Gastroesophageal sphincter (tissue), 4 donors: ENCODE results near the gene DHRS7C. TPM values are rescaled to one million over a fixed set of nuclear protein-coding genes. Genes with fewer than 3 reads are reported as not detected.
A peak's percentile ranks its signal among the peaks of the same experiment; 100 is the strongest.

Experiments
- ATAC-seq: fragments of 150-250 bp; one replicate; pipeline ENCODE4 v1.9.1; 2016; ENCODE audit warnings: mild to moderate bottlenecking, moderate library complexity
- H3K27ac ChIP-seq, 4 donors: fragments of 200-600 bp; sonication (generic) in 3 of 4; 1 replicate in 3 of 4; 2 replicates in 1 of 4; pipeline ENCODE4 v1.5.1; 2016 to 2019
- H3K27me3 ChIP-seq: fragments of 200-600 bp; sonication (generic); one replicate; pipeline ENCODE4 v1.5.1; 2019
- H3K36me3 ChIP-seq, 2 donors: fragments of 200-600 bp; sonication (generic); one replicate each; pipeline ENCODE4 v1.5.1; 2019; ENCODE audit warnings: control low read depth in 1 of 2
- H3K4me1 ChIP-seq, 3 donors: fragments of 200-600 bp; sonication (generic); 1 replicate in 2 of 3; 2 replicates in 1 of 3; pipeline ENCODE4 v1.5.1; 2016 to 2019; ENCODE audit warnings: control low read depth in 2 of 3
- H3K4me3 ChIP-seq, 2 donors: fragments of 200-600 bp; sonication (generic); one replicate each; pipeline ENCODE4 v1.5.1; 2019; ENCODE audit warnings: mild to moderate bottlenecking in 1 of 2, moderate library complexity in 1 of 2
- H3K9me3 ChIP-seq, 3 donors: fragments of 200-600 bp; sonication (generic); one replicate each; pipeline ENCODE4 v1.5.1; 2017 to 2019; ENCODE audit warnings: control low read depth in 2 of 3
- EP300 ChIP-seq: sonication (generic); formaldehyde crosslinking; IDR thresholded peaks from one replicate; pipeline ENCODE4 v1.6.1; 2017; ENCODE audit warnings: antibody characterized with exemption, mild to moderate bottlenecking
- POLR2A ChIP-seq, 2 donors: fragments of 450-650 bp; IDR thresholded peaks; one replicate each; pipeline ENCODE4 v1.6.1; 2017; ENCODE audit warnings: antibody characterized with exemption in 2 of 2, mild to moderate bottlenecking in 2 of 2, moderate library complexity in 1 of 2
- POLR2AphosphoS5 ChIP-seq: sonication (generic); formaldehyde crosslinking; IDR thresholded peaks from one replicate; pipeline ENCODE4 v1.6.1; 2017; ENCODE audit warnings: antibody characterized with exemption
- WGBS, 2 donors: methylation state at CpG; one replicate each; pipeline ENCODE4 v1.1.5; 2018; ENCODE audit warnings: low coverage in 1 of 2; 5-methylcytosine and 5-hydroxymethylcytosine counted together
- total RNA-seq, 4 donors: library from RNA; depleted of rRNA; stranded (reverse); fragments of >200 nt; gene quantifications; one replicate each; pipeline ENCODE4 v1.1.0, GENCODE V29; 2016
- TF ChIP-seq, protein P1 (sequence below), 4 experiments: fragments of 200-600 bp in 2 of 4; fragments of 450-650 bp in 2 of 4; sonication (generic) in 1 of 4; IDR thresholded peaks; one replicate each; pipeline ENCODE4 v1.5.1; 2017 to 2019; ENCODE audit warnings: antibody characterized with exemption in 4 of 4, mild to moderate bottlenecking in 2 of 4, moderate library complexity in 2 of 4

DHRS7C gene, protein sequence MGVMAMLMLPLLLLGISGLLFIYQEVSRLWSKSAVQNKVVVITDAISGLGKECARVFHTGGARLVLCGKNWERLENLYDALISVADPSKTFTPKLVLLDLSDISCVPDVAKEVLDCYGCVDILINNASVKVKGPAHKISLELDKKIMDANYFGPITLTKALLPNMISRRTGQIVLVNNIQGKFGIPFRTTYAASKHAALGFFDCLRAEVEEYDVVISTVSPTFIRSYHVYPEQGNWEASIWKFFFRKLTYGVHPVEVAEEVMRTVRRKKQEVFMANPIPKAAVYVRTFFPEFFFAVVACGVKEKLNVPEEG
- total RNA-seq, result not detected

DNA sequence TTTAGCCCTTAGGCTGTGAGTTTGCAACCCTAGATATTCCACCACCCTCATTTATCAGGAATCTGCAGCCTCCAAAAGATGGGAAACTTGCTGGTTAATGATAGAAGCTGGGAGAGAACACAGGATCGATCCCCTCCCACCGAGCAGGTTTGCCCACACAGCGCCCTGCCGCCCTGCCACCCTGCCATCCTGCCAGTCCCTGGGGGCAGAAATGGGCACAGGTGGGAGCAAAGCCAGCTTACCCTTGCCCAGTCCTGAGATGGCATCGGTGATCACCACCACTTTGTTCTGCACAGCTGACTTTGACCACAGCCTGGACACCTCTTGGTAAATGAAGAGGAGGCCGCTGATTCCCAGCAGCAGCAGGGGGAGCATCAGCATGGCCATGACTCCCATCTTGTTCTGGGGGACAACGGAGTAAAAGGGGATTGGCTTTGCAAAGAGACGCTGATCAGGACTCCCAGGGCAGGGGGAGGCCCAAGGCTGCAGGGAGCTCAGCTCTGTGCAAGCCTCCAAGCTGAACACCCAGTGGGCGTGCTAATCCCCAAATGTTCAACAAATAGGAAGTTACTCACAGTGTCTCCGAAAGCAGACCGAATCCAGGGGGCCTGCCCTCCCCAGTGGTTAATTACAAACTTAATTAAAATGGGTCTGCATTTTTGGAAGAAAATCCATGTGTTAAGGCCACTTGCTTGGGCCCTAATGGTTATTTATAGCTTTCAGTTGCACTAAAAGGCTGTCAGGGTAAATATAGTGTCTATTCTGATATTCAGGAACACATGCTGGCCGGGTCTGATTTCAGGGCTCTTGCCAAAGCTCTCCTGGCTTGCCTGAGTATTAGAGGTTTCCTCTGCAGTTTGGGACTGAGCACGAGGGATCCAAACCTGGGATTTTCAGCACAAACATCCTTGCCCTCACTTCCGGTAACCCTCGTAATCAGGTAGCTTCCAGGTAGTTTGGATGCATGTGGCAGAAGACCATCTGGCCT is at the start of gene DHRS7C:
DHRS7C (minus strand) TSS at position 704 of the 988 bp plus-strand sequence; CDS start at position 396, 308 bp downstream.
- Histone ChIP-seq H3K36me3 (no peaks in the 10 kb centered on the region), H3K4me1 (peaks cover 0 to 15% (median 2%) of the 10 kb centered on the region in 3 donors), H3K27ac (peak within 1 kb of the TSS in 3 of 4 donors; percentile 2 to 40 (median 30)), H3K27me3 (no peaks in the 10 kb centered on the region), H3K4me3 (no peak within 1 kb of the TSS), H3K9me3 (no peaks in the 10 kb centered on the region)
- TF ChIP-seq POLR2A (IDR thresholded peaks at IDR 0.05) (no peak), EP300 (no peak), POLR2AphosphoS5 (no peak)
- TF ChIP-seq, protein P1, sequence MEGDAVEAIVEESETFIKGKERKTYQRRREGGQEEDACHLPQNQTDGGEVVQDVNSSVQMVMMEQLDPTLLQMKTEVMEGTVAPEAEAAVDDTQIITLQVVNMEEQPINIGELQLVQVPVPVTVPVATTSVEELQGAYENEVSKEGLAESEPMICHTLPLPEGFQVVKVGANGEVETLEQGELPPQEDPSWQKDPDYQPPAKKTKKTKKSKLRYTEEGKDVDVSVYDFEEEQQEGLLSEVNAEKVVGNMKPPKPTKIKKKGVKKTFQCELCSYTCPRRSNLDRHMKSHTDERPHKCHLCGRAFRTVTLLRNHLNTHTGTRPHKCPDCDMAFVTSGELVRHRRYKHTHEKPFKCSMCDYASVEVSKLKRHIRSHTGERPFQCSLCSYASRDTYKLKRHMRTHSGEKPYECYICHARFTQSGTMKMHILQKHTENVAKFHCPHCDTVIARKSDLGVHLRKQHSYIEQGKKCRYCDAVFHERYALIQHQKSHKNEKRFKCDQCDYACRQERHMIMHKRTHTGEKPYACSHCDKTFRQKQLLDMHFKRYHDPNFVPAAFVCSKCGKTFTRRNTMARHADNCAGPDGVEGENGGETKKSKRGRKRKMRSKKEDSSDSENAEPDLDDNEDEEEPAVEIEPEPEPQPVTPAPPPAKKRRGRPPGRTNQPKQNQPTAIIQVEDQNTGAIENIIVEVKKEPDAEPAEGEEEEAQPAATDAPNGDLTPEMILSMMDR (IDR thresholded peaks at IDR 0.05), result no peak
- no peak for ATAC-seq
- WGBS, 2 donors, result 43 to 60% methylated on average over 2 to 5 of the region's 15 CpGs

DNA sequence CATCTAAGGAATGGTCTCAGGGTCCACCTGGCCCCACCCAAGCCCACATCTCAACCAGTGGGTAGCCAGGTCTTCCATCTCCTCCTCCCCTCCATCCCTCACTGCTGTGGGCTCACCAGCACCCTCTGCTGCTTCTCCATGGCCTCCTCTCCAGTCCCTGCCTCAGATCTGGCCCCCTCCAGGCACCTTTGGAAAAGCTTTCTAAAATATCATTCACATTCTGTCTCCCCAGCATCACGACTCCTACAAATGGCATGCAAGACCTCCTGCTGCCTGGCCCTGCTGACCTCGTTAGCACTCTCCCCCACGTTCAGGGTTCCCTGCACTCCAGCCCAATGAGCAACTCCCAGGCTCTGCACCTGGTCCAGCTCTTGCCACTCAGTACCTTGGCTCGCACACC is 48.0 kb upstream of the DHRS7C start:
- Histone ChIP-seq H3K4me3 (no peak overlapping the region), H3K27ac (peak overlapping the region in 3 of 4 donors; percentile 18 to 74 (median 59)), H3K27me3 (no peaks in the 10 kb centered on the region), H3K36me3 (no peaks in the 10 kb centered on the region), H3K9me3 (no peaks in the 10 kb centered on the region), H3K4me1 (peaks cover 15 to 74% (median 35%) of the 10 kb centered on the region in 3 donors)
- 71 to 75% methylated on average over 4 of the region's 4 CpGs for WGBS, 2 donors
- no peak for ATAC-seq
- TF ChIP-seq, protein P1 (IDR thresholded peaks at IDR 0.05), result peak in 1 of 4 experiments; percentile 6
- TF ChIP-seq POLR2A (IDR thresholded peaks at IDR 0.05) (no peak), POLR2AphosphoS5 (no peak), EP300 (no peak)

DNA sequence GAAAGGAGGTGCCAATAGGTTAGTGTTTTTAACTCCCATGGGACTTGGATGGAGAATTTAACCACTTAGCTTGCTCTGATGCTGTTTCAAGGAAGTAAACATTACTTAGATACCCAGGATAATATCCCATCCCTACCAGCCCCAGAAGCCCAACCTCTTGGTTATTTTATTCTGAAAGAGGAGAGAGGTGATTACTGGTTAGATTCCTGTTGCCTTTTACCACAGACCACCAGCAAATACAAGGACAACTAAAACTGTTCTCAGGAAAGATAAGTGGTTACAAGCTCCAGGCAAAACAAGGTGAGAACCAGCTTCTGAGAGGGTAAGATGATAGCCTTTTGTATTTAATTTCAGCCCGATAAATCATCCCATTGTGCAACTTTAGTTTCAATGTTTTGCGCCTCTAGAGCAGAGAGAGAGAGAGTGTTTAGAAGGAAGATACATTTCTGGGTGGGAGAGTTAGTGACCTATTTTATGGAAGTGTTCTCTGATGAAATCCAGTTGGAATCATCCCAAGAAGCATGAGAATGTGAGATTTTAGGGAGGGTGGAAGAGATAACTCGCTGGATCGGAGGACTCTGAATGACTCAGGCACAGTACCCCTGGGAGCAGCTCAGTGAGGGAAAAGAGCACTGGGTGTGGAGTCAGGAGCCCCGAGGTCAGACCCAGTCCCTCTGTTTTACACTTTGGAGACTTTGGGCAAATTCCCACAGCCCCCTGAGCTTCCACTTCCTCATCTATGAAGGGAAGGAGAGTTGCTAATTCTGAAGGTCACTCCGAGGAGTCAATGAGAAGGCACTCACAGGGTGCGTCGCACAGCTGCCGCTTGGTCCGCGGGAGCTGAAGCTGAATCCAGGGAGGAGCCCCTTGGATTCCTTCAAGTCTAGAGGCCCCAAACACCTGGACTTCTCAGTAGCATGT is 46.4 kb upstream of the DHRS7C start:
- Histone ChIP-seq H3K36me3 (no peaks in the 10 kb centered on the region), H3K27me3 (no peaks in the 10 kb centered on the region), H3K27ac (peak overlapping the region; percentile 14 to 79 (median 66)), H3K9me3 (no peaks in the 10 kb centered on the region), H3K4me3 (no peak overlapping the region), H3K4me1 (peaks cover 6 to 58% (median 27%) of the 10 kb centered on the region in 3 donors)
- WGBS, 2 donors, result 45 to 49% methylated on average over 7 to 11 of the region's 11 CpGs
- peak; percentile 70 for ATAC-seq
- peak; percentile 53 for TF ChIP-seq POLR2AphosphoS5
- no peak for TF ChIP-seq POLR2A (IDR thresholded peaks at IDR 0.05)

DNA sequence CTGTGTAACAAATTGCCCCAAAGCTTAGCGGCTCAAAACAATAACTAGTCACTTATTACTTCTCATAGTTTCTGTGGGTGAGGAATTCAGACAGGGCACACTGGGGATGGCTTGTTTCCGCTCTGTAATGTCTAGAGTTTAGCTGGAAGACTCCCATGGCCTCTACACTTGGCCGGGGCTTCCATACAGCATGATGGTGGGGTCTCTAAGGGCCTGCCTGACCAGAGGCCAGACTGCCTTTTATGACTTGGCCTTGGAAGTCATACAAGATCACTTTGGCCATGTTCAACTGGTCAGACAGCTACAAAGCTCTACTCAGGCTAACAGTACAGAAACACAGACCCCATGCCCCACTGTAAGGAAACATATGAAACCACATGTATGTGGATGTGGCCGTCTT is 42.5 kb upstream of the DHRS7C start:
- no peaks in the 10 kb centered on the region for H3K27me3 ChIP-seq
- H3K36me3 ChIP-seq, result no peaks in the 10 kb centered on the region
- TF ChIP-seq POLR2A (IDR thresholded peaks at IDR 0.05), result no peak
- TF ChIP-seq, protein P1 (IDR thresholded peaks at IDR 0.05), result no peak
- no peak overlapping the region for H3K27ac ChIP-seq
- no peak for ATAC-seq
- H3K4me1 ChIP-seq, result peaks cover 0 to 40% (median 12%) of the 10 kb centered on the region in 3 donors
- WGBS, 2 donors, result 83 to 94% methylated on average over 1 to 2 of the region's 4 CpGs
- H3K4me3 ChIP-seq, result no peak overlapping the region
- no peaks in the 10 kb centered on the region for H3K9me3 ChIP-seq
